ENCODE data around the gene FAM76A. TPM values are rescaled to one million over a fixed set of nuclear protein-coding genes. Genes with fewer than 3 reads are reported as not detected.

The FAM76A gene
- total and polyA plus RNA-seq, 9 of the 15 experiments (the other 6 are each of a cell fraction or from before 2014, with no cell fraction given) = 9.5 to 14.6 (median 11.4) TPM

DNA sequence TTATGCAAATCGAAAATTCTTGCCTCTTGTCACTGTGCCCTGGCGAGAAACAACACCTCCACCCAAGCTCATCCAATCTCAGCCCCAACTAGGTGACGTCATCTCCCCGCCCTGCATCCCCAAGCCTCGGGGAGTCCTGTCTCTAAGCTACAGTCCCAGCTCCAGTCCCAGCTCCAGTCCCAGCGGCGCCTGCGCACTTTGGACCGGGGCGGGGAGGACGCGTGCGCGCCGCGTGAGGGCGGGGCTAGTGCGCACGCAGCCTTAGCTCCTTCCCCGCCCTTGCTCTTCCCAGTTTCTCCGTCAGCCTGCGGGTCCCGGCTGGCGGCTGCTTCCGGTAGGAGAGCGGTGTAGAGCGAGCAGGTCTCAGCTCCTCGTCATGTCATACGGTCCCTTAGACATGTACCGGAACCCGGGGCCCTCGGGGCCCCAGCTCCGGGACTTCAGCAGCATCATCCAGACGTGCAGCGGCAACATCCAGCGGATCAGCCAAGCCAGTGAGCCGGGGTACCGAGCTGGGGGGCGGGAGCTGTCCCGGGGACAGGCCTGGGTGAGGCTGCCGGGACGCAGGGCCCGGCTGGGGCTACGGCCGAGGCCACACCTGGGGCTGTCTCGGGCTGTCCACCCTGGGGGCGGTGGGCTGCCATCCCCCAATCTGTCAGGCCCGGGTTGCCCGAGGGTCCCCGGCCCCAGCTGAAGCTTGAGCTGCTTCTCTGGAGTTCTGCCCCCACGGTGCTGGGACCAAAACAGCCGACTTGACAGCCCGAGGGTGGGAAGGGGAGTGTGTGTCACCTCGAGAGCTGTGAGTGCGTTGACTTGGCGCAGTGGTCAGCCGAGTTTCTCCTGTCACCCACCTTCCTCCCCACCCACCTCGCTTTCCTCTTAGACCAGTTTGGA, 47.4 kb downstream of the FAM76A start, which contains the start of gene STX12:
STX12 (plus strand) TSS at position 288 of the 894 bp plus-strand sequence; CDS start at position 377, 89 bp downstream.
- ChIA-PET POLR2A (interaction anchor here (0.7 to 3.2 kb wide), 13 partner anchors 9 to 876 kb away, joined by 3 to 25 read pairs (median 6); partner anchors contain the start of genes FAM76A and PPP1R8), CTCF (ENCODE audit: low intra/inter-chr PET ratio) (no interaction called here)
- intact Hi-C loops (cut with micrococcal nuclease) = loop anchor here (5.0 kb wide), 1 partner anchor 59 kb away; the partner anchor contains the start of gene PPP1R8
- ATAC-seq (peak; percentile 99), FAIRE-seq (peak; percentile 92), DNase-seq (ENCODE audit: extremely low read depth in 1 of 4, low spot score in 3 of 4) (peak; percentile 99 to 100 (median 100))
- H3K4me3 ChIP-seq = peak within 1 kb of the TSS; percentile 87
- in situ Hi-C loops (cut with MboI) = no loop called here
- peaks cover 12 to 14% of the 10 kb centered on the region in 2 experiments; a peak in 4 of 5 replicates for H3K4me1 ChIP-seq (replicated peaks in 1 of 2; ENCODE audit: control insufficient read depth in 2 of 2, insufficient read depth in 2 of 2, low read length in 2 of 2)
- H3K9me3 ChIP-seq (replicated peaks; ENCODE audit: control insufficient read depth, insufficient read depth, low read depth, low read length) = no peaks in the 10 kb centered on the region
- no peaks in the 10 kb centered on the region for H4K20me1 ChIP-seq (replicated peaks; ENCODE audit: control insufficient read depth, insufficient read depth, low read length)
- H2AFZ ChIP-seq (ENCODE audit: low read depth, low read length) = peak within 1 kb of the TSS; percentile 88
- H3K4me2 ChIP-seq (ENCODE audit: insufficient read depth, low read length) = peak within 1 kb of the TSS; percentile 99
- under 1% methylated on average over 58 of the region's 58 CpGs for WGBS (ENCODE audit: insufficient coverage, low coverage, missing lambda C conversion rate)
- H3K9me1 ChIP-seq (ENCODE audit: control insufficient read depth, insufficient read depth, low read length) = no peaks in the 10 kb centered on the region
- H3K27me3 ChIP-seq (ENCODE audit: control insufficient read depth in 2 of 2, insufficient read depth in 2 of 2, low read length in 2 of 2) = no peaks in the 10 kb centered on the region
- H3K9ac ChIP-seq (ENCODE audit: insufficient read depth in 1 of 2, low read depth in 2 of 2, low read length in 2 of 2) = peak within 1 kb of the TSS; percentile 74 to 98
- H3K27ac ChIP-seq (ENCODE audit: extremely low read depth, low read depth, low read length) = peak within 1 kb of the TSS; percentile 63
- peaks cover 9% of the 10 kb centered on the region; the same call in 1 of the 3 replicates for H3K36me3 ChIP-seq (ENCODE audit: control insufficient read depth, insufficient read depth, low read length)
- peaks cover 39% of the 10 kb centered on the region for H3K79me2 ChIP-seq (ENCODE audit: control insufficient read depth, insufficient read depth, low read length)
- TSS peak; percentile 52 for BruUV-seq (replicated peaks)
- TF ChIP-seq U2AF2 (optimal IDR thresholded peaks at IDR 0.05; ENCODE audit: low read depth, low read length) = no peak
- peak; percentile 18; the same call in 1 of the 2 replicates for TF ChIP-seq RB1 (IDR thresholded peaks at IDR 0.05; ENCODE audit: low read depth)
- TF ChIP-seq FUS (optimal IDR thresholded peaks at IDR 0.05; ENCODE audit: low read depth, low read length) = no peak
- TF ChIP-seq XRCC3 (IDR thresholded peaks at IDR 0.05) = no peak
- TF ChIP-seq, protein P1, sequence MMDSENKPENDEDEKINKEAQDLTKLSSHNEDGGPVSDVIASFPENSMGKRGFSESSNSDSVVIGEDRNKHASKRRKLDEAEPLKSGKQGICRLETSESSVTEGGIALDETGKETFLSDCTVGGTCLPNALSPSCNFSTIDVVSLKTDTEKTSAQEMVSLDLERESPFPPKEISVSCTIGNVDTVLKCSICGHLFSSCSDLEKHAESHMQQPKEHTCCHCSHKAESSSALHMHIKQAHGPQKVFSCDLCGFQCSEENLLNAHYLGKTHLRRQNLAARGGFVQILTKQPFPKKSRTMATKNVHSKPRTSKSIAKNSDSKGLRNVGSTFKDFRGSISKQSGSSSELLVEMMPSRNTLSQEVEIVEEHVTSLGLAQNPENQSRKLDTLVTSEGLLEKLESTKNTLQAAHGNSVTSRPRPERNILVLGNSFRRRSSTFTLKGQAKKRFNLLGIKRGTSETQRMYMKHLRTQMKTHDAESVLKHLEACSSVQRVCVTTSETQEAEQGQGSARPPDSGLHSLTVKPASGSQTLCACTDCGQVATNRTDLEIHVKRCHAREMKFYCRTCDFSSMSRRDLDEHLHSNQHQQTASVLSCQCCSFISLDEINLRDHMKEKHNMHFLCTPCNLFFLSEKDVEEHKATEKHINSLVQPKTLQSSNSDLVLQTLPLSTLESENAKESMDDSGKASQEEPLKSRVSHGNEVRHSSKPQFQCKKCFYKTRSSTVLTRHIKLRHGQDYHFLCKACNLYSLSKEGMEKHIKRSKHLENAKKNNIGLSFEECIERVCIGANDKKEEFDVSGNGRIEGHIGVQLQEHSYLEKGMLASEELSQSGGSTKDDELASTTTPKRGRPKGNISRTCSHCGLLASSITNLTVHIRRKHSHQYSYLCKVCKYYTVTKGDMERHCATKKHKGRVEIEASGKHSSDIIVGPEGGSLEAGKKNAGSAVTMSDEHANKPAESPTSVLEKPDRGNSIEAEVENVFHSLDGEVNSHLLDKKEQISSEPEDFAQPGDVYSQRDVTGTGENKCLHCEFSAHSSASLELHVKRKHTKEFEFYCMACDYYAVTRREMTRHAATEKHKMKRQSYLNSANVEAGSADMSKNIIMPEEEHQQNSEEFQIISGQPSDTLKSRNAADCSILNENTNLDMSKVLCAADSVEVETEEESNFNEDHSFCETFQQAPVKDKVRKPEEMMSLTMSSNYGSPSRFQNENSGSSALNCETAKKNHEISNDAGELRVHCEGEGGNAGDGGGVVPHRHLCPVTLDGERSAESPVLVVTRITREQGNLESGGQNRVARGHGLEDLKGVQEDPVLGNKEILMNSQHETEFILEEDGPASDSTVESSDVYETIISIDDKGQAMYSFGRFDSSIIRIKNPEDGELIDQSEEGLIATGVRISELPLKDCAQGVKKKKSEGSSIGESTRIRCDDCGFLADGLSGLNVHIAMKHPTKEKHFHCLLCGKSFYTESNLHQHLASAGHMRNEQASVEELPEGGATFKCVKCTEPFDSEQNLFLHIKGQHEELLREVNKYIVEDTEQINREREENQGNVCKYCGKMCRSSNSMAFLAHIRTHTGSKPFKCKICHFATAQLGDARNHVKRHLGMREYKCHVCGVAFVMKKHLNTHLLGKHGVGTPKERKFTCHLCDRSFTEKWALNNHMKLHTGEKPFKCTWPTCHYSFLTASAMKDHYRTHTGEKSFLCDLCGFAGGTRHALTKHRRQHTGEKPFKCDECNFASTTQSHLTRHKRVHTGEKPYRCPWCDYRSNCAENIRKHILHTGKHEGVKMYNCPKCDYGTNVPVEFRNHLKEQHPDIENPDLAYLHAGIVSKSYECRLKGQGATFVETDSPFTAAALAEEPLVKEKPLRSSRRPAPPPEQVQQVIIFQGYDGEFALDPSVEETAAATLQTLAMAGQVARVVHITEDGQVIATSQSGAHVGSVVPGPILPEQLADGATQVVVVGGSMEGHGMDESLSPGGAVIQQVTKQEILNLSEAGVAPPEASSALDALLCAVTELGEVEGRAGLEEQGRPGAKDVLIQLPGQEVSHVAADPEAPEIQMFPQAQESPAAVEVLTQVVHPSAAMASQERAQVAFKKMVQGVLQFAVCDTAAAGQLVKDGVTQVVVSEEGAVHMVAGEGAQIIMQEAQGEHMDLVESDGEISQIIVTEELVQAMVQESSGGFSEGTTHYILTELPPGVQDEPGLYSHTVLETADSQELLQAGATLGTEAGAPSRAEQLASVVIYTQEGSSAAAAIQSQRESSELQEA (IDR thresholded peaks at IDR 0.05; ENCODE audit: low read depth) = no peak
- TF ChIP-seq, protein P2, sequence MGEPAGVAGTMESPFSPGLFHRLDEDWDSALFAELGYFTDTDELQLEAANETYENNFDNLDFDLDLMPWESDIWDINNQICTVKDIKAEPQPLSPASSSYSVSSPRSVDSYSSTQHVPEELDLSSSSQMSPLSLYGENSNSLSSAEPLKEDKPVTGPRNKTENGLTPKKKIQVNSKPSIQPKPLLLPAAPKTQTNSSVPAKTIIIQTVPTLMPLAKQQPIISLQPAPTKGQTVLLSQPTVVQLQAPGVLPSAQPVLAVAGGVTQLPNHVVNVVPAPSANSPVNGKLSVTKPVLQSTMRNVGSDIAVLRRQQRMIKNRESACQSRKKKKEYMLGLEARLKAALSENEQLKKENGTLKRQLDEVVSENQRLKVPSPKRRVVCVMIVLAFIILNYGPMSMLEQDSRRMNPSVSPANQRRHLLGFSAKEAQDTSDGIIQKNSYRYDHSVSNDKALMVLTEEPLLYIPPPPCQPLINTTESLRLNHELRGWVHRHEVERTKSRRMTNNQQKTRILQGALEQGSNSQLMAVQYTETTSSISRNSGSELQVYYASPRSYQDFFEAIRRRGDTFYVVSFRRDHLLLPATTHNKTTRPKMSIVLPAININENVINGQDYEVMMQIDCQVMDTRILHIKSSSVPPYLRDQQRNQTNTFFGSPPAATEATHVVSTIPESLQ (CRISPR knock-in tag; IDR thresholded peaks at IDR 0.05) = no peak
- TF ChIP-seq, protein P3, sequence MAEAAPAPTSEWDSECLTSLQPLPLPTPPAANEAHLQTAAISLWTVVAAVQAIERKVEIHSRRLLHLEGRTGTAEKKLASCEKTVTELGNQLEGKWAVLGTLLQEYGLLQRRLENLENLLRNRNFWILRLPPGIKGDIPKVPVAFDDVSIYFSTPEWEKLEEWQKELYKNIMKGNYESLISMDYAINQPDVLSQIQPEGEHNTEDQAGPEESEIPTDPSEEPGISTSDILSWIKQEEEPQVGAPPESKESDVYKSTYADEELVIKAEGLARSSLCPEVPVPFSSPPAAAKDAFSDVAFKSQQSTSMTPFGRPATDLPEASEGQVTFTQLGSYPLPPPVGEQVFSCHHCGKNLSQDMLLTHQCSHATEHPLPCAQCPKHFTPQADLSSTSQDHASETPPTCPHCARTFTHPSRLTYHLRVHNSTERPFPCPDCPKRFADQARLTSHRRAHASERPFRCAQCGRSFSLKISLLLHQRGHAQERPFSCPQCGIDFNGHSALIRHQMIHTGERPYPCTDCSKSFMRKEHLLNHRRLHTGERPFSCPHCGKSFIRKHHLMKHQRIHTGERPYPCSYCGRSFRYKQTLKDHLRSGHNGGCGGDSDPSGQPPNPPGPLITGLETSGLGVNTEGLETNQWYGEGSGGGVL (CRISPR knock-in tag; IDR thresholded peaks at IDR 0.05) = no peak
- no peak for TF ChIP-seq GTF2A2 (tag; IDR thresholded peaks at IDR 0.05)

Measured in K562 (cell line).